Activated T-cell treated with anti-CD3 and anti-CD28 coated beads for 48 hours (primary cell): Measurements from ENCODE around the gene EIF3L.
"Not testable (repeated sequence)": the region's sequence is repeated elsewhere in the genome, so short reads cannot be mapped to it uniquely, and the experiment has no call there.

ENCODE experiments used
- DNase-seq: peaks from one replicate; pipeline ENCODE4 v3.0.0-alpha.2; 2020; ENCODE audit warnings: low read depth

The EIF3L gene

GRCh38 chr22:37849089-37849751 lies at the start of gene EIF3L:
TSS of gene EIF3L (plus strand) at chr22:37849419. CDS start at chr22:37849450, 31 bp downstream.
- DNase-seq, result peak; percentile 89

- not testable (repeated sequence) for DNase-seq
Measured at GRCh38 chr22:37799979-37800378, 49.2 kb upstream of the EIF3L start.

- no peak for DNase-seq
Measured at GRCh38 chr22:37801946-37802309, 47.3 kb upstream of the EIF3L start.

GRCh38 chr22:37802310-37803194 lies 46.7 kb upstream of the EIF3L start:
- DNase-seq, result no peak

- no peak for DNase-seq
Measured at GRCh38 chr22:37803195-37803638, 46.0 kb upstream of the EIF3L start.

- DNase-seq, result no peak
Measured at GRCh38 chr22:37803639-37804351, 45.4 kb upstream of the EIF3L start.

- no peak for DNase-seq
Measured at GRCh38 chr22:37804352-37804880, 44.8 kb upstream of the EIF3L start.

- peak; percentile 80 for DNase-seq
Measured at GRCh38 chr22:37804881-37805809, 44.1 kb upstream of the EIF3L start.

GRCh38 chr22:37805810-37806277 lies 43.4 kb upstream of the EIF3L start:
- no peak for DNase-seq

GRCh38 chr22:37806409-37807333 lies 42.5 kb upstream of the EIF3L start:
- DNase-seq, result no peak

- DNase-seq, result peak; percentile 94
Measured at GRCh38 chr22:37807410-37808293, 41.6 kb upstream of the EIF3L start, which contains the start of gene GCAT. TSS of gene GCAT (plus strand) at chr22:37807934. CDS start at chr22:37807968, 34 bp downstream.

- DNase-seq, result no peak
Measured at GRCh38 chr22:37808294-37808657, 40.9 kb upstream of the EIF3L start.

- DNase-seq, result no peak
Measured at GRCh38 chr22:37809672-37810333, 39.4 kb upstream of the EIF3L start.

GRCh38 chr22:37811867-37812266 lies 37.4 kb upstream of the EIF3L start:
- DNase-seq, result no peak

GRCh38 chr22:37812869-37813678 lies 36.1 kb upstream of the EIF3L start:
- no peak for DNase-seq

- no peak for DNase-seq
Measured at GRCh38 chr22:37815593-37815992, 33.6 kb upstream of the EIF3L start.

- DNase-seq, result no peak
Measured at GRCh38 chr22:37816543-37817180, 32.6 kb upstream of the EIF3L start.
